ENCODE results near the gene SDHB. TPM values are rescaled to one million over a fixed set of nuclear protein-coding genes. Genes with fewer than 3 reads are reported as not detected.

SDHB gene
- total RNA-seq, 1 experiment from 2014 or later = 212 TPM

DNA sequence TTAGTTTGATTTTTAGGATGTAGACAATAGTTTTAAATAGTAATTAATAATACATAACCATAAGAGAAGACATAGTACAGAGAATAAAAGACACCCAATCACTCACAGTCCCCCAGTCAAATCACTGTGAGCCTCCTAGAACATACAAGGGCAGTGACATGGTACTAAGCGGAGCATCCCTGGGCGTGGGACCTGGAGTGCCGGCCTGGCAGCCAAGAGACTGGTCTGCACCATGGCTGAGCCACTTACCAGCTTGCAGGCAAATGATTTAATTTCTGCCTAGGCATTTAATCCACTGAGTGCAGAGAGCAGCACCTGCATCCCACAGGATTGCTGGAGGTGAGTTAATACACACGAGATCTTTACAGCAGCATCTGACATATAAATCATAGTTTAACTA, 20.4 kb downstream of the SDHB start:
- Histone ChIP-seq H3K4me3 (ENCODE audit: low read depth in 2 of 2, low read length in 2 of 2) (no peak overlapping the region), H3K9me3 (ENCODE audit: control insufficient read depth, insufficient read depth, low read depth, low read length) (no peaks in the 10 kb centered on the region), H3K36me3 (ENCODE audit: control insufficient read depth, insufficient read depth, low read length) (peaks cover 17% of the 10 kb centered on the region), H3K27me3 (ENCODE audit: control insufficient read depth, insufficient read depth, low read length) (no peaks in the 10 kb centered on the region), H3K4me1 (ENCODE audit: control insufficient read depth, insufficient read depth, low read length) (no peaks in the 10 kb centered on the region), H3K27ac (ENCODE audit: low read length) (no peak overlapping the region)
- intact Hi-C loops (cut with micrococcal nuclease; ENCODE audit: unreplicated experiment) (no loop called here), in situ Hi-C loops (cut with HindIII; ENCODE audit: low pct_unique_long_range_greater_than_20kb, low sequenced_read_pairs) (no loop called here)
- POLR2A ChIA-PET = no interaction called here
- TF ChIP-seq CTCF (IDR thresholded peaks at IDR 0.05) (no peak), POLR2AphosphoS5 (IDR thresholded peaks at IDR 0.05; ENCODE audit: low read depth, low read length) (no peak), SIN3A (IDR thresholded peaks at IDR 0.05; ENCODE audit: borderline replicate concordance, insufficient read depth, low read depth, low read length) (no peak), TCF7L2 (IDR thresholded peaks at IDR 0.05; ENCODE audit: low read depth, low read length) (no peak)
- TF ChIP-seq, protein P1, sequence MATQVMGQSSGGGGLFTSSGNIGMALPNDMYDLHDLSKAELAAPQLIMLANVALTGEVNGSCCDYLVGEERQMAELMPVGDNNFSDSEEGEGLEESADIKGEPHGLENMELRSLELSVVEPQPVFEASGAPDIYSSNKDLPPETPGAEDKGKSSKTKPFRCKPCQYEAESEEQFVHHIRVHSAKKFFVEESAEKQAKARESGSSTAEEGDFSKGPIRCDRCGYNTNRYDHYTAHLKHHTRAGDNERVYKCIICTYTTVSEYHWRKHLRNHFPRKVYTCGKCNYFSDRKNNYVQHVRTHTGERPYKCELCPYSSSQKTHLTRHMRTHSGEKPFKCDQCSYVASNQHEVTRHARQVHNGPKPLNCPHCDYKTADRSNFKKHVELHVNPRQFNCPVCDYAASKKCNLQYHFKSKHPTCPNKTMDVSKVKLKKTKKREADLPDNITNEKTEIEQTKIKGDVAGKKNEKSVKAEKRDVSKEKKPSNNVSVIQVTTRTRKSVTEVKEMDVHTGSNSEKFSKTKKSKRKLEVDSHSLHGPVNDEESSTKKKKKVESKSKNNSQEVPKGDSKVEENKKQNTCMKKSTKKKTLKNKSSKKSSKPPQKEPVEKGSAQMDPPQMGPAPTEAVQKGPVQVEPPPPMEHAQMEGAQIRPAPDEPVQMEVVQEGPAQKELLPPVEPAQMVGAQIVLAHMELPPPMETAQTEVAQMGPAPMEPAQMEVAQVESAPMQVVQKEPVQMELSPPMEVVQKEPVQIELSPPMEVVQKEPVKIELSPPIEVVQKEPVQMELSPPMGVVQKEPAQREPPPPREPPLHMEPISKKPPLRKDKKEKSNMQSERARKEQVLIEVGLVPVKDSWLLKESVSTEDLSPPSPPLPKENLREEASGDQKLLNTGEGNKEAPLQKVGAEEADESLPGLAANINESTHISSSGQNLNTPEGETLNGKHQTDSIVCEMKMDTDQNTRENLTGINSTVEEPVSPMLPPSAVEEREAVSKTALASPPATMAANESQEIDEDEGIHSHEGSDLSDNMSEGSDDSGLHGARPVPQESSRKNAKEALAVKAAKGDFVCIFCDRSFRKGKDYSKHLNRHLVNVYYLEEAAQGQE (IDR thresholded peaks at IDR 0.05; ENCODE audit: insufficient read depth in 1 of 2, low read depth in 2 of 2, low read length in 1 of 2) = no peak
- no TSS peak for BruUV-seq (replicated peaks)
- DNase-seq (ENCODE audit: low read depth, low spot score) = no peak
- no peak for ATAC-seq
- CTCF ChIA-PET = no interaction called here

DNA sequence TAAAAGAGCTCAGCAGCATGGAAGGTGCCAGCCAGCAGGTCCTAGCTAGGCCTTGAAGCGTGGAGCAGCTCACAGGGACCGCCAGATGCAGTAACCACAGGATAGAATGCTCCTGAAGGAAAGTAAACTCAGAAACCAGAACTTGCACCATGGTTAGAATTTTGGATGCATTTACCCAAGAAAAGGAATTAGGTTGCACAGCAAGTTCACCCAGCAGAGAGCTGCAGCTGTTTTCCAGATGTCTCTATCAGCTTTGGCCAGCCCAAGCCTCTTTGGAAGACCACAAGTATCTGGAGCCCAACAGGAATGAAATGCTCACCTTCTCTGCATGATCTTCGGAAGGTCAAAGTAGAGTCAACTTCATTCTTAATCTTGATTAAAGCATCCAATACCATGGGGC, 21.1 kb downstream of the SDHB start:
- CTCF ChIA-PET = interaction anchor here (0.5 kb wide), 2 partner anchors 81 to 109 kb away, joined by 3 to 10 read pairs; no protein-coding TSS in a partner anchor
- Histone ChIP-seq H3K27me3 (ENCODE audit: control insufficient read depth, insufficient read depth, low read length) (no peaks in the 10 kb centered on the region), H3K27ac (ENCODE audit: low read length) (no peak overlapping the region), H3K9me3 (ENCODE audit: control insufficient read depth, insufficient read depth, low read depth, low read length) (no peaks in the 10 kb centered on the region), H3K36me3 (ENCODE audit: control insufficient read depth, insufficient read depth, low read length) (peaks cover 18% of the 10 kb centered on the region), H3K4me3 (ENCODE audit: low read depth in 2 of 2, low read length in 2 of 2) (no peak overlapping the region), H3K4me1 (ENCODE audit: control insufficient read depth, insufficient read depth, low read length) (no peaks in the 10 kb centered on the region)
- POLR2A ChIA-PET = no interaction called here
- in situ Hi-C loops (cut with HindIII; ENCODE audit: low pct_unique_long_range_greater_than_20kb, low sequenced_read_pairs) (no loop called here), intact Hi-C loops (cut with micrococcal nuclease; ENCODE audit: unreplicated experiment) (no loop called here)
- TF ChIP-seq TCF7L2 (IDR thresholded peaks at IDR 0.05; ENCODE audit: low read depth, low read length) = no peak
- no peak for TF ChIP-seq CTCF (IDR thresholded peaks at IDR 0.05)
- no peak for TF ChIP-seq SIN3A (IDR thresholded peaks at IDR 0.05; ENCODE audit: borderline replicate concordance, insufficient read depth, low read depth, low read length)
- no peak for TF ChIP-seq POLR2AphosphoS5 (IDR thresholded peaks at IDR 0.05; ENCODE audit: low read depth, low read length)
- TF ChIP-seq, protein P1 (IDR thresholded peaks at IDR 0.05; ENCODE audit: insufficient read depth in 1 of 2, low read depth in 2 of 2, low read length in 1 of 2) = no peak
- BruUV-seq (replicated peaks) = no TSS peak
- ATAC-seq (no peak), DNase-seq (ENCODE audit: low read depth, low spot score) (no peak)
